Lower leg skin (tissue), 4 donors: ENCODE measurements around the gene MGMT. TPM values are rescaled to one million over a fixed set of nuclear protein-coding genes. Genes with fewer than 3 reads are reported as not detected.

Experiments
- DNase-seq, 2 donors: peaks; one replicate each; pipeline ENCODE4 v3.0.0-alpha.2; 2019; ENCODE audit warnings: low spot score in 2 of 2
- H3K4me3 ChIP-seq: fragments of 200-600 bp; sonication (generic); 2 replicates; pipeline ENCODE4 v1.5.1; 2017; ENCODE audit warnings: mild to moderate bottlenecking, low read depth; ENCODE audit not compliant: poor library complexity, severe bottlenecking
- CTCF ChIP-seq, 3 donors: fragments of 450-650 bp; IDR thresholded peaks; one replicate each; pipeline ENCODE4 v1.5.1; 2016; ENCODE audit warnings: antibody characterized with exemption in 3 of 3, mild to moderate bottlenecking in 3 of 3, moderate library complexity in 2 of 3
- POLR2A ChIP-seq, 2 donors: fragments of 450-650 bp; IDR thresholded peaks; one replicate each; pipeline ENCODE4 v1.6.1; 2016 to 2017; ENCODE audit warnings: antibody characterized with exemption in 2 of 2, mild to moderate bottlenecking in 1 of 2, moderate library complexity in 1 of 2
- WGBS, 2 donors: methylation state at CpG; one replicate each; pipeline ENCODE4 v1.1.5; 2018; 5-methylcytosine and 5-hydroxymethylcytosine counted together
- intact Hi-C: fragments of 100-400 bp; cut with DNase I; formaldehyde crosslinking; loops from one replicate; pipeline ENCODE4 v1.15.0; 2023; ENCODE audit warnings: low total_unique reads
- total RNA-seq, 4 donors: library from RNA; depleted of rRNA; stranded (reverse); fragments of >200 nt; gene quantifications; one replicate each; pipeline ENCODE4 v1.1.0, GENCODE V29; 2016

Gene MGMT
- total RNA-seq, 4 donors from 2014 or later = 13.1 to 38.7 (median 29.2) TPM

DNA sequence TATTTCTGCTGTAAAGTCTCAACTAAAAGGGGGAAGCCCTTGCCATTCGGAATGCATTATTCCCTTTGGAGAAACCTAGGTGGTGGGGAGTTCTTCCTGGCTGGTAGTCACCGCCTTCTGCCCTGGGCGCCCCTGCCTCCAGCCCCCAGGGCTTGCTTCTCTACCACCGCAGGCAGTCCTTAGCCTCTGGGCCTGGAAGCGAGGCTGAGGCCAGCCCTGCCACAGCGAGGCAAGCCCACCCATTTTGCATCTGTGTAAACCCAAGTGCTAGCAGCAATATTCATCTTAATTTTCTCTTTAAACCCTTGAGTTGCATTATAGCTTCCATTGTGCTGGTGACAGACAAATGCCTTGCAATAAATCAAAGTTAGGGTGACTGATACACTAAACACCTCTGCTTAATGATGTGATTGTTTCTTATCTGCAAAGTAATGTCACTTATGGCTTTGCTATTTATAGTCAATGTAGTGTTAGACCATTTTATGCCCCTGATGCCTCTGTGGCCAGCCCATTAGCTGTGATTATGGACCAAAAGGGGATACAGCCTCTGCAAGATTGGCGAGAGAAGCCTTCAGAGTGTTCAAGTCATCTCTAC, 26.2 kb upstream of the MGMT start:
- no peak overlapping the region for H3K4me3 ChIP-seq
- 89% methylated on average over 7 of the region's 7 CpGs for WGBS, 2 donors
- TF ChIP-seq CTCF (IDR thresholded peaks at IDR 0.05) = no peak
- no peak for TF ChIP-seq POLR2A (IDR thresholded peaks at IDR 0.05)
- DNase-seq = peak in 1 of 2 donors; percentile 34
- intact Hi-C loops = no loop called here

GRCh38 chr10:129441372-129442009, 25.6 kb upstream of the MGMT start:
- peak in 1 of 2 donors; percentile 63 for DNase-seq
- no peak overlapping the region for H3K4me3 ChIP-seq
- intact Hi-C loops = no loop called here
- 81 to 85% methylated on average over 9 of the region's 9 CpGs for WGBS, 2 donors
- TF ChIP-seq CTCF (IDR thresholded peaks at IDR 0.05) (no peak), POLR2A (IDR thresholded peaks at IDR 0.05) (no peak)

GRCh38 chr10:129442866-129443265, 24.2 kb upstream of the MGMT start:
- 77 to 86% methylated on average over 7 of the region's 7 CpGs for WGBS, 2 donors
- TF ChIP-seq POLR2A (IDR thresholded peaks at IDR 0.05) (no peak), CTCF (IDR thresholded peaks at IDR 0.05) (no peak)
- H3K4me3 ChIP-seq = no peak overlapping the region
- no peak for DNase-seq
- intact Hi-C loops = no loop called here

DNA sequence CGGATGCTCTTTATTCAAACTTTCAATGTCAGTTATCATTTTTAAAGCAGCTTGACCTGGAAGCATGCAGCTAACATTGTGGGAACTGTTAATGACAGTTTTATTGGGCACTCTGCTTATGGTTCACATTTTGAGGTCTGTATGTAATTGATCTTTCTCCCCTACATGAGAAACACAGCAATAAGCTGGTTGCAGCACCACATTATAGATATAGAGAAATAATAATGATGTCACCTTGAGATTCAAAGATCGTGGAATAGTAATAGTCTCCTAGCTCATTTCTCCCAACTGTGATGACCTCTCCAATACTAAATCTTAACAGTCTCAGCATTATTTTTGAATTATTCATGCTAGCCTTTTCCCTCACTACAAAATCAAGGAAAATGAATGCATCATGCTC, 22.7 kb upstream of the MGMT start:
- intact Hi-C loops = no loop called here
- TF ChIP-seq POLR2A (IDR thresholded peaks at IDR 0.05) = no peak
- no peak for TF ChIP-seq CTCF (IDR thresholded peaks at IDR 0.05)
- no peak for DNase-seq
- WGBS, 2 donors = 71 to 82% methylated on average over 2 of the region's 2 CpGs
- no peak overlapping the region for H3K4me3 ChIP-seq

- 81 to 86% methylated on average over 13 of the region's 13 CpGs for WGBS, 2 donors
- DNase-seq = peak in 1 of 2 donors; percentile 45
- TF ChIP-seq CTCF (IDR thresholded peaks at IDR 0.05) = no peak
- TF ChIP-seq POLR2A (IDR thresholded peaks at IDR 0.05) = no peak
- no peak overlapping the region for H3K4me3 ChIP-seq
- intact Hi-C loops = no loop called here
Measured at GRCh38 chr10:129445436-129446182, 21.4 kb upstream of the MGMT start.
